Stimulated activated CD8-positive, alpha-beta memory T cell treated with anti-CD3 and anti-CD28 coated beads, Interleukin-7, amount 100 ng/mL, for 1 hour (primary cell): ENCODE results near the gene OR6F1.
"Not testable (repeated sequence)": the region's sequence is repeated elsewhere in the genome, so short reads cannot be mapped to it uniquely, and the experiment has no call there.

Source experiments
- DNase-seq, 2 donors: peaks; one replicate each; pipeline ENCODE4 v3.0.0-alpha.2; 2020; ENCODE audit warnings: low read depth in 2 of 2

OR6F1 gene

GRCh38 chr1:247716546-247716945, at the start of gene OR6F1:
OR6F1 (minus strand) TSS chr1:247716646; CDS start chr1:247712755, 3,891 bp downstream.
- no peak for DNase-seq

GRCh38 chr1:247760456-247760855, 44.0 kb upstream of the OR6F1 start, which contains the start of gene OR1C1:
OR1C1 (minus strand) TSS chr1:247760556; CDS start chr1:247758406, 2,150 bp downstream.
- DNase-seq = no peak

- not testable (repeated sequence) for DNase-seq
Observed at GRCh38 chr1:247754311-247754710, 37.9 kb upstream of the OR6F1 start.

- no peak for DNase-seq
Observed at GRCh38 chr1:247749870-247750269, 33.4 kb upstream of the OR6F1 start.

- no peak for DNase-seq
Observed at GRCh38 chr1:247748041-247748440, 31.6 kb upstream of the OR6F1 start, which contains the start of gene OR14A2. OR14A2 (minus strand) TSS chr1:247748141.

GRCh38 chr1:247747616-247748015, 31.2 kb upstream of the OR6F1 start:
- DNase-seq = no peak

- DNase-seq = no peak
Observed at GRCh38 chr1:247746391-247746935, 30.0 kb upstream of the OR6F1 start.

- not testable (repeated sequence) for DNase-seq
Observed at GRCh38 chr1:247742215-247742760, 25.8 kb upstream of the OR6F1 start.

- no peak for DNase-seq
Observed at GRCh38 chr1:247741756-247742155, 25.3 kb upstream of the OR6F1 start.

GRCh38 chr1:247740721-247741120, 24.3 kb upstream of the OR6F1 start:
- no peak for DNase-seq

- no peak for DNase-seq
Observed at GRCh38 chr1:247738315-247738714, 21.9 kb upstream of the OR6F1 start, which contains the start of gene OR14K1. OR14K1 (plus strand) TSS chr1:247738615; CDS start chr1:247738615, 0 bp downstream.

- no peak for DNase-seq
Observed at GRCh38 chr1:247721222-247721621, 4.8 kb upstream of the OR6F1 start.

- DNase-seq = no peak
Observed at GRCh38 chr1:247713753-247714152, 2.7 kb downstream of the OR6F1 start.

- not testable (repeated sequence) for DNase-seq
Observed at GRCh38 chr1:247710681-247711080, 5.8 kb downstream of the OR6F1 start.

GRCh38 chr1:247701338-247701737, 15.1 kb downstream of the OR6F1 start:
- DNase-seq = no peak

GRCh38 chr1:247681288-247681897, 35.1 kb downstream of the OR6F1 start:
- DNase-seq = no peak

- no peak for DNase-seq
Observed at GRCh38 chr1:247680171-247680570, 36.3 kb downstream of the OR6F1 start.

GRCh38 chr1:247679639-247680038, 36.8 kb downstream of the OR6F1 start, which contains the start of gene OR13G1:
OR13G1 (minus strand) TSS chr1:247679739; CDS start chr1:247673041, 6,698 bp downstream.
- DNase-seq = no peak

GRCh38 chr1:247669225-247669624, 47.2 kb downstream of the OR6F1 start:
- DNase-seq = no peak
